Upper lobe of right lung (tissue), 1 donor: ENCODE results near the gene SNAI1. TPM values are rescaled to one million over a fixed set of nuclear protein-coding genes. Genes with fewer than 3 reads are reported as not detected.
"Not testable (repeated sequence)": the region's sequence is repeated elsewhere in the genome, so short reads cannot be mapped to it uniquely, and the experiment has no call there.

Experiments used
- ATAC-seq: fragments of 200-7000 bp; cut with Tn5 transposase; one replicate; pipeline ENCODE4 v1.9.1; 2020; ENCODE audit warnings: mild to moderate bottlenecking, moderate library complexity
- DNase-seq: peaks from one replicate; pipeline ENCODE4 v3.0.0-alpha.2; 2020
- H3K27ac ChIP-seq: fragments of 200-600 bp; one replicate; pipeline ENCODE4 v1.8.0; 2022
- H3K27me3 ChIP-seq: fragments of 200-600 bp; one replicate; pipeline ENCODE4 v1.8.0; 2022; ENCODE audit warnings: mild to moderate bottlenecking
- H3K36me3 ChIP-seq: fragments of 200-600 bp; one replicate; pipeline ENCODE4 v1.8.0; 2022
- H3K4me1 ChIP-seq: fragments of 200-600 bp; one replicate; pipeline ENCODE4 v1.8.0; 2022
- H3K4me3 ChIP-seq: fragments of 200-600 bp; one replicate; pipeline ENCODE4 v1.8.0; 2022; ENCODE audit warnings: mild to moderate bottlenecking
- H3K9me3 ChIP-seq: fragments of 200-600 bp; one replicate; pipeline ENCODE4 v1.8.0; 2022
- intact Hi-C: fragments of 100-400 bp; cut with DNase I; formaldehyde crosslinking; loops from one replicate; pipeline ENCODE4 v1.11.0; 2022
- total RNA-seq: library from RNA; stranded (reverse); fragmentation: NEBNext Ultra II Directional; extraction: Animal tissue kit (Norgen Biotek cat#: 25700); gene quantifications from one replicate; pipeline ENCODE4 v1.2.1, GENCODE V29; 2021
- TF ChIP-seq, protein P1 (sequence below): fragments of 200-600 bp; IDR thresholded peaks from one replicate; pipeline ENCODE4 v1.8.0; 2022; ENCODE audit warnings: antibody characterized with exemption
- donor health status: DM: no; HTN: yes; CAD: no; lungs with severe emphysema.

The SNAI1 gene
- total RNA-seq, 1 donor from 2014 or later, result 10.6 TPM

DNA sequence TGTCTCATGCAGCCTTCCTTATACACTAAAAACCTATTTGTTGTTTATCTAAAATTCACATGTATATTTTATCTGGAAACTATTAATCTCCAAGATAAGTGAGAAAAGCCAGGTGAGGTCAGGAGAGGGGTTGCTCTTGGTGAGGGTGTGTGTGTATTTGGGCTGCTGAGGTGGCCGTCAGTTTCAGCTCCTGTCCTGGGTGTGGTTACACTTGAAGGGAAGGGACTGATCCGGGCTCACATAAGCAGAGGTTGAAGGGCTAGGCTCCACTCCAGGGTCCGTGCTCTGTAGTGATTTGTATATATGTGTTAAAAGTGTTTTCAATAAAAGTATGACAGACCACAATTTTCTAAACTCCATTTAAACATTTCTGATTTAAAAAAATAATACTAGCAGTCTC, 13.5 kb upstream of the SNAI1 start:
- no peak for ATAC-seq
- Histone ChIP-seq H3K9me3 (no peaks in the 10 kb centered on the region), H3K4me3 (no peak overlapping the region), H3K27me3 (no peaks in the 10 kb centered on the region), H3K27ac (no peak overlapping the region), H3K36me3 (no peaks in the 10 kb centered on the region), H3K4me1 (no peaks in the 10 kb centered on the region)
- TF ChIP-seq, protein P1, sequence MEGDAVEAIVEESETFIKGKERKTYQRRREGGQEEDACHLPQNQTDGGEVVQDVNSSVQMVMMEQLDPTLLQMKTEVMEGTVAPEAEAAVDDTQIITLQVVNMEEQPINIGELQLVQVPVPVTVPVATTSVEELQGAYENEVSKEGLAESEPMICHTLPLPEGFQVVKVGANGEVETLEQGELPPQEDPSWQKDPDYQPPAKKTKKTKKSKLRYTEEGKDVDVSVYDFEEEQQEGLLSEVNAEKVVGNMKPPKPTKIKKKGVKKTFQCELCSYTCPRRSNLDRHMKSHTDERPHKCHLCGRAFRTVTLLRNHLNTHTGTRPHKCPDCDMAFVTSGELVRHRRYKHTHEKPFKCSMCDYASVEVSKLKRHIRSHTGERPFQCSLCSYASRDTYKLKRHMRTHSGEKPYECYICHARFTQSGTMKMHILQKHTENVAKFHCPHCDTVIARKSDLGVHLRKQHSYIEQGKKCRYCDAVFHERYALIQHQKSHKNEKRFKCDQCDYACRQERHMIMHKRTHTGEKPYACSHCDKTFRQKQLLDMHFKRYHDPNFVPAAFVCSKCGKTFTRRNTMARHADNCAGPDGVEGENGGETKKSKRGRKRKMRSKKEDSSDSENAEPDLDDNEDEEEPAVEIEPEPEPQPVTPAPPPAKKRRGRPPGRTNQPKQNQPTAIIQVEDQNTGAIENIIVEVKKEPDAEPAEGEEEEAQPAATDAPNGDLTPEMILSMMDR, result no peak
- intact Hi-C loops, result no loop called here
- no peak for DNase-seq

DNA sequence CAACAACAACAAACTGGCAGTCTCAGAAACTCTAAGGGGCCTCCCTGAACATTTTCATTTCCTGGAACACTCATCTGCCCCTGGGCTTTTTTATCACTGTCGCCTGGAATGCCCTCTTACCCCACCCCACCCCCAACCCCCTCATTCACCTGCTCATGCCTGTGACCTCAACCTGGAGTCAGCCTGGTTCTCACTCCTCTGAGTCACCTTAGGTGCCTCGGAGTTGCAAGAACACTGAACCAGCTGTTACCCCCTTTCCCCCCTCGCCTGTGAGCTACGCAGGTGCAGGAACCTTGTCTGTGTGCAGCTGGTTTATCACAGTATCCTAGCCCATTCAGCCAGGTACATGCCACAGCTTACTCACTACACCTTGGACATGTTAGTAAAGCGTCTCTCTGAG, 12.8 kb upstream of the SNAI1 start:
- intact Hi-C loops, result no loop called here
- Histone ChIP-seq H3K36me3 (no peaks in the 10 kb centered on the region), H3K4me1 (no peaks in the 10 kb centered on the region), H3K27ac (no peak overlapping the region), H3K27me3 (no peaks in the 10 kb centered on the region), H3K4me3 (no peak overlapping the region), H3K9me3 (no peaks in the 10 kb centered on the region)
- TF ChIP-seq, protein P1, result no peak
- DNase-seq (no peak), ATAC-seq (no peak)

DNA sequence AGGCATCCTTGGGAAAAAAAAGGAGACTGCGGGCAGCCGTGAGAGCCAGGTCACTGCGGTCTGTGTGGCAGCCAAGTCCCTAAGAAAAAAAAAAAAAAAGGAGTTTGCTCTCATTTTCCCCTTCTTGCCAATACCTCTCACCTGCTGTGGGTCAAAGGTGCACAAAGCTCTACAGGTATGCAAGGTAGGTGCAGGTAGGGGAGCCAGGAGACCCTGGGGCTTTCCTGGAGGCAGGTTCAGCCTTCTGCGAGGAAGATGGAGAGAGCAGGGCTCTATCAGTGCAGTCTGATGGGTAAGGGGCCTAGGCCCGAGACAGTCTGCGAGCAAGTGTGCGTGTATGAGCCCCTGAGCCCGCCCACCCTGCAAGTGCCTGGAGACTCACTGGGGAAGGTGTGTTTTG, 12.3 kb upstream of the SNAI1 start:
- intact Hi-C loops, result no loop called here
- H3K4me1 ChIP-seq, result no peaks in the 10 kb centered on the region
- TF ChIP-seq, protein P1, result no peak
- ATAC-seq (no peak), DNase-seq (no peak)
- no peak overlapping the region for H3K27ac ChIP-seq
- no peaks in the 10 kb centered on the region for H3K27me3 ChIP-seq
- no peak overlapping the region for H3K4me3 ChIP-seq
- no peaks in the 10 kb centered on the region for H3K36me3 ChIP-seq
- H3K9me3 ChIP-seq, result no peaks in the 10 kb centered on the region

DNA sequence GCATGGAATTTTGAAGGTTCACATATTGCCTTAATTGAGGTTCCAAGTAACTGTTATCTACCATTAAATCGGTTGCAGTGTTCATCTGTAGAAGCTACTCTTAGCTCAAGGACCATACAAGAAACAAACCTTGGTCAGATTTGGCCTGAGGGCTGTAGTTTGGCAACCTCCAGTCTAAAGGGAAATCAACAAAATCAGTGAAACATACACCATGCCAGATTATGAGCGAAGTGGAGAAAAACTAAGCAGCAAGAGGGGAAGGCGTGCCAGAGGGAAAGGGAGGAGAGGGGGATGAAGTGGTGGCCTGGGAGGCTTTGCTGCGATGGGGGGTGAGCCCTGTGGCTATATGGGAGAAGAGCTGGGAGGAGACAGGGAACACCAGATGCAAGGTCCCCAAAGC, 8.8 kb upstream of the SNAI1 start:
- Histone ChIP-seq H3K9me3 (no peaks in the 10 kb centered on the region), H3K36me3 (no peaks in the 10 kb centered on the region), H3K4me1 (peaks cover 4% of the 10 kb centered on the region), H3K4me3 (no peak overlapping the region), H3K27me3 (no peaks in the 10 kb centered on the region), H3K27ac (no peak overlapping the region)
- DNase-seq (no peak), ATAC-seq (no peak)
- TF ChIP-seq, protein P1, result no peak
- intact Hi-C loops, result no loop called here

DNA sequence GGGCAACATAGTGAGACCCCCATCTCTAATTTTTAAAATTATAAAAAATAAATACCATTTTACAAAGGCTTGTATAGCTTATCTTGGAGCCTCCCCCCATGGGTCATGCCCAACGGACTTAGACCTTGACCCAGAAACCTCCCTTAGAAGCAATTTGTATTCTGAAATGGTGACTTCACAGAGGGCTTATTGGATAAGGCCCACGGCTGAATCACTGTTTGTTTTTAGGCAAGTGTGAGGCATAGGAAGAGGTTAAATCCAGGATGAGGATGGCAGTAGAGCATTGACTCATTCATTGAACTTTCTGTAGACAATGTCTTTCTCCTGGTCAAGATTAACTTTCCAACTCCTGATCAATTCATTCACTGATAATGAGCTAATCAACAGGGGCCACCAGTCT, 6.2 kb upstream of the SNAI1 start:
- DNase-seq, result no peak
- TF ChIP-seq, protein P1, result no peak
- Histone ChIP-seq H3K4me1 (peaks cover 8% of the 10 kb centered on the region), H3K27ac (no peak overlapping the region), H3K36me3 (no peaks in the 10 kb centered on the region), H3K27me3 (no peaks in the 10 kb centered on the region), H3K4me3 (no peak overlapping the region), H3K9me3 (no peaks in the 10 kb centered on the region)
- ATAC-seq, result no peak
- intact Hi-C loops, result loop anchor here (5.0 kb wide), 2 partner anchors 96 to 201 kb away; no protein-coding TSS in a partner anchor

DNA sequence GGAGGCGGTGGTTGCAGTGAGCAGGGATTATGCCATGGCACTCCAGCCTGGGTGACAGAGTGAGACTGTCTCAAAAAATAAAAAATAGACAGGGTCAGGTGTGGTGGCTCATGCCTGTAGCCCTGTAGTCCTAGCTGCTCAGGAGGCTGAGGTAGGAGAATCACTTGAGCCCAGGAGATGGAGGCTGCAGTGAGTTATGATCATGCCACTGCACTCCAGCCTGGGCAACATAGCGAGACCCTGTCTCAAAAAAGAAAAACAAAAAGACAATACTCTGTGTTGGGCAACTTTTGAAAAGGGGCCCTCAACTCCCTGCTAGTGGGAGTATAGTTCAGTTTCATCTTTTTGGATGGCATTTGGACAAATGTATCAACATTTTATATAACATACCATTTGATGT, 5.0 kb upstream of the SNAI1 start:
- ATAC-seq, H3K27me3 ChIP-seq, DNase-seq, H3K36me3 ChIP-seq, H3K9me3 ChIP-seq, H3K4me3 ChIP-seq, H3K27ac ChIP-seq: not testable (repeated sequence)
- H3K4me1 ChIP-seq, result peaks cover 18% of the 10 kb centered on the region
- intact Hi-C loops, result loop anchor here (5.0 kb wide), 2 partner anchors 95 to 200 kb away; no protein-coding TSS in a partner anchor
